Measurements from ENCODE around the gene BTBD9. TPM values are rescaled to one million over a fixed set of nuclear protein-coding genes. Genes with fewer than 3 reads are reported as not detected.

Gene BTBD9
- total RNA-seq, 1 donor from 2014 or later: 10.3 TPM

DNA sequence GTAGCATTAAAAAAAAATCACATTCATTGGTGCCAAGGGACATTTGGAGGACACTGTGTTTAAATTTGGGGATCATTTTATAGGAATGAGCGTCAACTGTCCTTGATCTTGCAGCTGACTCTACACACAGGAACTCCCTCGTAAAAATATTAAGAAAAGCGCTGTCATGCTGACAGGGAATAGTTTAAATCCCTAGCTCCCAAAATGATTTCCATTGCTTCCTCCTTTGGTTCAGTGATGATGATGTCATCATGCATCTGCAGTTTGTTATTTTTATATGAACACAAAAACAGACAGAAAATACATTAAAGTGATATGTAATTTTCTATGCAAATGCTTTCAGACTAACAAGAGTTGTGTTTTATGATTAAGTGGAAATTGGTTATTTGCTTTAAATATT lies 275.6 kb downstream of the BTBD9 start:
- H3K9ac ChIP-seq (ENCODE audit: low read length): no peak overlapping the region
- H3K4me3 Mint-ChIP-seq (ENCODE audit: unreplicated experiment): no peak overlapping the region
- H4K20me1 ChIP-seq (ENCODE audit: insufficient read depth, low read length): no peaks in the 10 kb centered on the region
- no peaks in the 10 kb centered on the region for H3K4me1 ChIP-seq (ENCODE audit: insufficient read depth, low read length)
- peaks cover 8% of the 10 kb centered on the region for H3K4me1 Mint-ChIP-seq (ENCODE audit: low read depth, unreplicated experiment)
- no peaks in the 10 kb centered on the region for H3K36me3 Mint-ChIP-seq (ENCODE audit: low read depth, unreplicated experiment)
- H3K36me3 ChIP-seq (ENCODE audit: insufficient read depth, low read length): no peaks in the 10 kb centered on the region
- no peak for DNase-seq (ENCODE audit: low read depth)
- H3K27ac ChIP-seq (ENCODE audit: low read depth, low read length): no peak overlapping the region
- no peak for FAIRE-seq
- no peak overlapping the region for H3K27ac Mint-ChIP-seq (ENCODE audit: unreplicated experiment)
- no peaks in the 10 kb centered on the region for H3K79me2 ChIP-seq (ENCODE audit: insufficient read depth, low read length)
- H3K4me2 ChIP-seq (ENCODE audit: low read length): no peak overlapping the region
- H3K4me3 ChIP-seq (ENCODE audit: insufficient read depth, low read depth, low read length): no peak overlapping the region
- no peaks in the 10 kb centered on the region for H3K9me3 Mint-ChIP-seq (ENCODE audit: unreplicated experiment)
- TF ChIP-seq EZH2 (IDR thresholded peaks at IDR 0.05; ENCODE audit: insufficient read depth, low read length): no peak
- TF ChIP-seq, protein P1, sequence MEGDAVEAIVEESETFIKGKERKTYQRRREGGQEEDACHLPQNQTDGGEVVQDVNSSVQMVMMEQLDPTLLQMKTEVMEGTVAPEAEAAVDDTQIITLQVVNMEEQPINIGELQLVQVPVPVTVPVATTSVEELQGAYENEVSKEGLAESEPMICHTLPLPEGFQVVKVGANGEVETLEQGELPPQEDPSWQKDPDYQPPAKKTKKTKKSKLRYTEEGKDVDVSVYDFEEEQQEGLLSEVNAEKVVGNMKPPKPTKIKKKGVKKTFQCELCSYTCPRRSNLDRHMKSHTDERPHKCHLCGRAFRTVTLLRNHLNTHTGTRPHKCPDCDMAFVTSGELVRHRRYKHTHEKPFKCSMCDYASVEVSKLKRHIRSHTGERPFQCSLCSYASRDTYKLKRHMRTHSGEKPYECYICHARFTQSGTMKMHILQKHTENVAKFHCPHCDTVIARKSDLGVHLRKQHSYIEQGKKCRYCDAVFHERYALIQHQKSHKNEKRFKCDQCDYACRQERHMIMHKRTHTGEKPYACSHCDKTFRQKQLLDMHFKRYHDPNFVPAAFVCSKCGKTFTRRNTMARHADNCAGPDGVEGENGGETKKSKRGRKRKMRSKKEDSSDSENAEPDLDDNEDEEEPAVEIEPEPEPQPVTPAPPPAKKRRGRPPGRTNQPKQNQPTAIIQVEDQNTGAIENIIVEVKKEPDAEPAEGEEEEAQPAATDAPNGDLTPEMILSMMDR (IDR thresholded peaks at IDR 0.05; ENCODE audit: insufficient read depth, low read depth, low read length): no peak
- no peaks in the 10 kb centered on the region for H3K27me3 Mint-ChIP-seq (ENCODE audit: low read depth, unreplicated experiment)
- no peaks in the 10 kb centered on the region for H3K9me3 ChIP-seq (ENCODE audit: insufficient read depth, low read depth, low read length)
- no peak overlapping the region for H2AFZ ChIP-seq (ENCODE audit: low read depth, low read length)
- H3K27me3 ChIP-seq (ENCODE audit: insufficient read depth, low read length): no peaks in the 10 kb centered on the region

DNA sequence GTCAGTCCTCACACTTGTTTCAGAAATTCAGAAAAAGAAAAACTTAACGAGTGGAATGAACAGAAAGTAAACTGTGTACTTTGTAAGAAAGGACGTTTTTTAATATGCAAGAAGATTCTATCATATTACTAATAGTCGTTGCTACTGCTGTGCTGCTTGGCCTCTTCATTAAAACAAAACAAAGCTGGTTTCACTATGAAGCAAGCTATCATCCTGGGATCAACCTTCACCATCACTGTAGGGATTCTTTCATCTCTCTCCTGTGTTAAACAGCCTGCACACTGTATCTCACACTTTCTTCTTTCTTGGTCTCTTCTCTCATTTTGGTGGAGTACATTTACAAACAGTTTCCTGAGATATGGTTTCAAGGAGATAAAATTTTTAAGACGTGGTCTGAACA lies 284.2 kb downstream of the BTBD9 start:
- TF ChIP-seq EZH2 (IDR thresholded peaks at IDR 0.05; ENCODE audit: insufficient read depth, low read length): no peak
- TF ChIP-seq, protein P1 (IDR thresholded peaks at IDR 0.05; ENCODE audit: insufficient read depth, low read depth, low read length): no peak
- no peak overlapping the region for H2AFZ ChIP-seq (ENCODE audit: low read depth, low read length)
- FAIRE-seq: no peak
- H3K36me3 ChIP-seq (ENCODE audit: insufficient read depth, low read length): no peaks in the 10 kb centered on the region
- H3K9me3 Mint-ChIP-seq (ENCODE audit: unreplicated experiment): no peaks in the 10 kb centered on the region
- H4K20me1 ChIP-seq (ENCODE audit: insufficient read depth, low read length): no peaks in the 10 kb centered on the region
- no peak overlapping the region for H3K27ac ChIP-seq (ENCODE audit: low read depth, low read length)
- H3K4me1 ChIP-seq (ENCODE audit: insufficient read depth, low read length): peaks cover 7% of the 10 kb centered on the region
- no peaks in the 10 kb centered on the region for H3K9me3 ChIP-seq (ENCODE audit: insufficient read depth, low read depth, low read length)
- no peak overlapping the region for H3K4me2 ChIP-seq (ENCODE audit: low read length)
- peaks cover 1% of the 10 kb centered on the region for H3K36me3 Mint-ChIP-seq (ENCODE audit: low read depth, unreplicated experiment)
- H3K27me3 ChIP-seq (ENCODE audit: insufficient read depth, low read length): no peaks in the 10 kb centered on the region
- no peaks in the 10 kb centered on the region for H3K79me2 ChIP-seq (ENCODE audit: insufficient read depth, low read length)
- no peak for DNase-seq (ENCODE audit: low read depth)
- no peak overlapping the region for H3K9ac ChIP-seq (ENCODE audit: low read length)
- H3K27ac Mint-ChIP-seq (ENCODE audit: unreplicated experiment): no peak overlapping the region
- peaks cover 22% of the 10 kb centered on the region for H3K4me1 Mint-ChIP-seq (ENCODE audit: low read depth, unreplicated experiment)
- H3K4me3 ChIP-seq (ENCODE audit: insufficient read depth, low read depth, low read length): no peak overlapping the region
- H3K27me3 Mint-ChIP-seq (ENCODE audit: low read depth, unreplicated experiment): no peaks in the 10 kb centered on the region
- H3K4me3 Mint-ChIP-seq (ENCODE audit: unreplicated experiment): no peak overlapping the region

DNA sequence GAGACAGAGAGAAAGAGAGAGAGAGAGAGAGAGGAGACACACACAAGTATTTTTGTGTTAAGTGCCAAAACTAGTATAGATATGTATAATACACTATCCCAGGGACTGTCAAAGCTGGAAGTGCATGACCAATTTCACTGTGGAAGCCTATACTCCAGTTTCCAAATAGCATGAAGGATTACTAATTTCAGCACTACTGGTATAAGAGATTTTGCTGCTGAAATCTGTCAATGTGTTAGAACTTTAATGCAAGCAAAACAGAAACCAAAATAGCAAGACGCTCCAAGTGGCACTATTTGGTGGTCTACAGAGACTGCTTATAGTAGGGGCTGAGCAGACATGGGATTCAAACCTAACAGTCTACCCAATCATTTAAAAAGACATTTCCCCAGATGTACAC lies 284.8 kb downstream of the BTBD9 start:
- H4K20me1 ChIP-seq (ENCODE audit: insufficient read depth, low read length): no peaks in the 10 kb centered on the region
- no peaks in the 10 kb centered on the region for H3K27me3 Mint-ChIP-seq (ENCODE audit: low read depth, unreplicated experiment)
- H2AFZ ChIP-seq (ENCODE audit: low read depth, low read length): no peak overlapping the region
- FAIRE-seq (no peak), DNase-seq (ENCODE audit: low read depth) (no peak)
- H3K9me3 Mint-ChIP-seq (ENCODE audit: unreplicated experiment): no peaks in the 10 kb centered on the region
- H3K79me2 ChIP-seq (ENCODE audit: insufficient read depth, low read length): no peaks in the 10 kb centered on the region
- H3K9me3 ChIP-seq (ENCODE audit: insufficient read depth, low read depth, low read length): no peaks in the 10 kb centered on the region
- no peak overlapping the region for H3K4me3 Mint-ChIP-seq (ENCODE audit: unreplicated experiment)
- H3K4me1 Mint-ChIP-seq (ENCODE audit: low read depth, unreplicated experiment): peaks cover 28% of the 10 kb centered on the region
- H3K9ac ChIP-seq (ENCODE audit: low read length): no peak overlapping the region
- H3K27ac Mint-ChIP-seq (ENCODE audit: unreplicated experiment): no peak overlapping the region
- H3K27ac ChIP-seq (ENCODE audit: low read depth, low read length): no peak overlapping the region
- peaks cover 13% of the 10 kb centered on the region for H3K4me1 ChIP-seq (ENCODE audit: insufficient read depth, low read length)
- no peak overlapping the region for H3K4me2 ChIP-seq (ENCODE audit: low read length)
- peaks cover 1% of the 10 kb centered on the region for H3K36me3 Mint-ChIP-seq (ENCODE audit: low read depth, unreplicated experiment)
- no peak overlapping the region for H3K4me3 ChIP-seq (ENCODE audit: insufficient read depth, low read depth, low read length)
- no peaks in the 10 kb centered on the region for H3K27me3 ChIP-seq (ENCODE audit: insufficient read depth, low read length)
- no peaks in the 10 kb centered on the region for H3K36me3 ChIP-seq (ENCODE audit: insufficient read depth, low read length)
- TF ChIP-seq, protein P1 (IDR thresholded peaks at IDR 0.05; ENCODE audit: insufficient read depth, low read depth, low read length): no peak
- TF ChIP-seq EZH2 (IDR thresholded peaks at IDR 0.05; ENCODE audit: insufficient read depth, low read length): no peak
